ENCODE results near the gene TMEM132E.
A peak's percentile ranks its signal among the peaks of the same experiment; 100 is the strongest.
"Not testable (repeated sequence)": the region's sequence is repeated elsewhere in the genome, so short reads cannot be mapped to it uniquely, and the experiment has no call there.

- TF ChIP-seq REST (IDR thresholded peaks at IDR 0.05); ZSCAN20 (CRISPR knock-in tag; IDR thresholded peaks at IDR 0.05); ZFP36 (IDR thresholded peaks at IDR 0.05; ENCODE audit: borderline replicate concordance, partially characterized antibody); HDAC2 (IDR thresholded peaks at IDR 0.05): not testable (repeated sequence)
- TF ChIP-seq ZC3H11A (IDR thresholded peaks at IDR 0.05): peak; percentile 70
Measured at GRCh38 chr17:34538582-34538981, 40.8 kb upstream of the TMEM132E start.
